ENCODE measurements around the gene KLHL24. TPM values are rescaled to one million over a fixed set of nuclear protein-coding genes. Genes with fewer than 3 reads are reported as not detected.
A peak's percentile ranks its signal among the peaks of the same experiment; 100 is the strongest.
"Not testable (repeated sequence)": the region's sequence is repeated elsewhere in the genome, so short reads cannot be mapped to it uniquely, and the experiment has no call there.

Gene KLHL24
- total RNA-seq, 1 experiment from 2014 or later: 16.7 TPM

- DNase-seq (ENCODE audit: low read depth): no peak
Observed at GRCh38 chr3:183635107-183635430, 354 bp upstream of the KLHL24 start.

GRCh38 chr3:183636221-183637105, 1.0 kb downstream of the KLHL24 start:
- DNase-seq (ENCODE audit: low read depth): peak; percentile 98

- no peak for DNase-seq (ENCODE audit: low read depth)
Observed at GRCh38 chr3:183637106-183637486, 1.7 kb downstream of the KLHL24 start.

- DNase-seq (ENCODE audit: low read depth): not testable (repeated sequence)
Observed at GRCh38 chr3:183637633-183638032, 2.2 kb downstream of the KLHL24 start.

- DNase-seq (ENCODE audit: low read depth): no peak
Observed at GRCh38 chr3:183638101-183638852, 2.9 kb downstream of the KLHL24 start.

- not testable (repeated sequence) for DNase-seq (ENCODE audit: low read depth)
Observed at GRCh38 chr3:183640635-183641034, 5.2 kb downstream of the KLHL24 start.

GRCh38 chr3:183641882-183642281, 6.5 kb downstream of the KLHL24 start:
- no peak for DNase-seq (ENCODE audit: low read depth)

- no peak for DNase-seq (ENCODE audit: low read depth)
Observed at GRCh38 chr3:183644244-183644643, 8.8 kb downstream of the KLHL24 start.

- DNase-seq (ENCODE audit: low read depth): no peak
Observed at GRCh38 chr3:183645254-183645653, 9.8 kb downstream of the KLHL24 start.

GRCh38 chr3:183650554-183650953, 15.1 kb downstream of the KLHL24 start:
- DNase-seq (ENCODE audit: low read depth): no peak

GRCh38 chr3:183653209-183654064, 18.0 kb downstream of the KLHL24 start:
- DNase-seq (ENCODE audit: low read depth): peak; percentile 48

- DNase-seq (ENCODE audit: low read depth): no peak
Observed at GRCh38 chr3:183654727-183655126, 19.3 kb downstream of the KLHL24 start.

GRCh38 chr3:183662099-183662498, 26.7 kb downstream of the KLHL24 start:
- DNase-seq (ENCODE audit: low read depth): no peak

GRCh38 chr3:183664913-183665381, 29.5 kb downstream of the KLHL24 start:
- peak; percentile 96 for DNase-seq (ENCODE audit: low read depth)

- DNase-seq (ENCODE audit: low read depth): no peak
Observed at GRCh38 chr3:183680061-183680460, 44.6 kb downstream of the KLHL24 start.

GRCh38 chr3:183687705-183688104, 52.3 kb downstream of the KLHL24 start:
- no peak for DNase-seq (ENCODE audit: low read depth)

- DNase-seq (ENCODE audit: low read depth): no peak
Observed at GRCh38 chr3:183688874-183689273, 53.5 kb downstream of the KLHL24 start.

GRCh38 chr3:183689621-183690020, 54.2 kb downstream of the KLHL24 start:
- DNase-seq (ENCODE audit: low read depth): not testable (repeated sequence)

GRCh38 chr3:183690402-183690995, 55.1 kb downstream of the KLHL24 start:
- DNase-seq (ENCODE audit: low read depth): no peak

GRCh38 chr3:183692436-183692835, 57.0 kb downstream of the KLHL24 start:
- no peak for DNase-seq (ENCODE audit: low read depth)

Data from HT1080 (cell line).